ENCODE measurements around the gene ADGRL3.

- TF ChIP-seq CTCF (IDR thresholded peaks at IDR 0.05; ENCODE audit: low read length), result no peak
- TF ChIP-seq EZH2 (IDR thresholded peaks at IDR 0.05; ENCODE audit: borderline replicate concordance, low read length), result no peak
Observed at GRCh38 chr4:61575796-61576195, 375.7 kb downstream of the ADGRL3 start.

Measured in OCI-LY1 (cell line).